Adrenal gland (tissue), 12 donors: Measurements from ENCODE around the gene FOXC1. TPM values are rescaled to one million over a fixed set of nuclear protein-coding genes. Genes with fewer than 3 reads are reported as not detected.

Experiments
- DNase-seq, 7 donors: peaks; one replicate each; pipeline ENCODE4 v3.0.0-alpha.2; 2019 to 2020
- H3K27ac ChIP-seq, 5 donors: fragments of 200-600 bp; sonication (generic) in 4 of 5; 1 replicate in 3 of 5; 2 replicates in 2 of 5; pipeline versions ENCODE4 v1.5.1 to v1.8.0; 2016 to 2020; ENCODE audit warnings: mild to moderate bottlenecking in 1 of 5
- H3K27me3 ChIP-seq: fragments of 200-600 bp; 2 replicates; pipeline ENCODE4 v1.8.0; 2021
- H3K36me3 ChIP-seq, 2 donors: fragments of 200-600 bp; replicated peaks in 1 of 2; 1 replicate in 1 of 2; 2 replicates in 1 of 2; pipeline versions ENCODE4 v1.5.1 to v1.8.0; 2018 to 2022
- H3K4me1 ChIP-seq, 2 donors: fragments of 200-600 bp; replicated peaks in 1 of 2; 1 replicate in 1 of 2; 2 replicates in 1 of 2; pipeline versions ENCODE4 v1.5.1 to v1.8.0; 2018 to 2021
- H3K4me3 ChIP-seq, 4 donors: fragments of 200-600 bp; sonication (generic) in 3 of 4; one replicate each; pipeline ENCODE4 v1.5.1; 2016 to 2018
- H3K9me3 ChIP-seq, 3 donors: fragments of 200-600 bp; sonication (generic) in 1 of 3; replicated peaks in 1 of 3; 1 replicate in 2 of 3; 2 replicates in 1 of 3; pipeline versions ENCODE4 v1.5.1 to v1.8.0; 2016 to 2021
- CTCF ChIP-seq, 6 experiments: fragments of 450-650 bp in 4 of 6; fragments of 200-600 bp in 2 of 6; sonication (generic) in 1 of 6; IDR thresholded peaks; 1 replicate in 5 of 6; 2 replicates in 1 of 6; pipeline versions ENCODE4 v1.5.1 to v1.8.0; 2016 to 2021; ENCODE audit warnings: antibody characterized with exemption in 6 of 6, mild to moderate bottlenecking in 2 of 6, moderate library complexity in 1 of 6
- POLR2A ChIP-seq, 2 donors: fragments of 450-650 bp; IDR thresholded peaks; one replicate each; pipeline ENCODE4 v1.6.1; 2017; ENCODE audit warnings: antibody characterized with exemption in 2 of 2, mild to moderate bottlenecking in 2 of 2, moderate library complexity in 1 of 2
- WGBS, 4 donors: extraction: QIAGEN DNeasy Blood & Tissue Kit in 2 of 4; methylation state at CpG; one replicate each; pipeline versions ENCODE4 v1.1.5 to v1.1.7; 2013 to 2017; 5-methylcytosine and 5-hydroxymethylcytosine counted together
- intact Hi-C, 2 donors: fragments of 100-400 bp; cut with DNase I; formaldehyde crosslinking; loops; one replicate each; pipeline versions ENCODE4 v1.14.1 to v1.15.0; 2022 to 2023
- polyA plus RNA-seq, 3 donors: library from polyadenylated mRNA; stranded (reverse); fragments of 200-250 nt in 2 of 3; fragments of 350-450 nt in 1 of 3; fragmentation: Illumina TruSeq in 1 of 3; extraction: RNeasy Lipid Tissue Mini Kit (QIAGEN cat#74804) in 1 of 3; gene quantifications; one replicate each; pipeline ENCODE4 v1.2.3, GENCODE V29; 2013 to 2014
- total RNA-seq, 9 donors: library from RNA; depleted of rRNA in 4 of 9; stranded (reverse); fragments of >200 nt in 4 of 9; fragments of 120-200 nt in 1 of 9; fragmentation: NEBNext Ultra II Directional in 1 of 9; extraction: Animal tissue kit (Norgen Biotek cat#: 25700) in 1 of 9; gene quantifications; one replicate each; pipeline versions ENCODE4 v1.1.0 to v1.2.4, GENCODE V29; 2013 to 2023
- donor health status: healthy with polysubstance abuse.
- donor health status: Bipolar disorder and iron deficiency.
- donor health status: DM: yes; HTN: yes; CAD: no.
- donor health status: DM: no; HTN: no; CAD: no.
- donor health status: DM: no; HTN: no; CAD: no.
- donor health status: DM: yes; HTN: yes; CAD: no.

The FOXC1 gene
- total and polyA plus RNA-seq, 12 donors = 2.7 to 13.2 (median 5.4) TPM

- H3K36me3 ChIP-seq = no peaks in the 10 kb centered on the region
- TF ChIP-seq POLR2A (IDR thresholded peaks at IDR 0.05) (no peak), CTCF (IDR thresholded peaks at IDR 0.05) (no peak)
- no peak overlapping the region for H3K4me3 ChIP-seq
- no peak for DNase-seq
- intact Hi-C loops = no loop called here
- H3K9me3 ChIP-seq = no peaks in the 10 kb centered on the region
- 86 to 94% (median 91%) methylated on average over 7 of the region's 7 CpGs for WGBS, 4 donors
- H3K27me3 ChIP-seq = no peaks in the 10 kb centered on the region
- no peak overlapping the region for H3K27ac ChIP-seq
- no peaks in the 10 kb centered on the region for H3K4me1 ChIP-seq
These were observed 48.1 kb downstream of the FOXC1 start for GRCh38 chr6:1657771-1658165.

GRCh38 chr6:1658212-1659005, 48.7 kb downstream of the FOXC1 start:
- 91 to 97% (median 94%) methylated on average over 15 of the region's 15 CpGs for WGBS, 4 donors
- no peak for DNase-seq

GRCh38 chr6:1659816-1660215, 50.1 kb downstream of the FOXC1 start:
- DNase-seq = no peak
- no peaks in the 10 kb centered on the region for H3K27me3 ChIP-seq
- H3K27ac ChIP-seq = no peak overlapping the region
- H3K4me3 ChIP-seq = no peak overlapping the region
- no peaks in the 10 kb centered on the region for H3K4me1 ChIP-seq
- 79 to 90% (median 81%) methylated on average over 5 to 7 of the region's 7 CpGs for WGBS, 4 donors
- no peaks in the 10 kb centered on the region for H3K36me3 ChIP-seq
- no peaks in the 10 kb centered on the region for H3K9me3 ChIP-seq
- TF ChIP-seq POLR2A (IDR thresholded peaks at IDR 0.05) = no peak
- no peak for TF ChIP-seq CTCF (IDR thresholded peaks at IDR 0.05)
- intact Hi-C loops = no loop called here

More at GRCh38 chr6:1658212-1659005, 48.7 kb downstream of the FOXC1 start:
- Histone ChIP-seq H3K27me3 (no peaks in the 10 kb centered on the region), H3K36me3 (no peaks in the 10 kb centered on the region), H3K4me3 (no peak overlapping the region), H3K27ac (no peak overlapping the region), H3K4me1 (no peaks in the 10 kb centered on the region), H3K9me3 (no peaks in the 10 kb centered on the region)
- TF ChIP-seq CTCF (IDR thresholded peaks at IDR 0.05) (no peak), POLR2A (IDR thresholded peaks at IDR 0.05) (no peak)
- intact Hi-C loops = no loop called here

- no peaks in the 10 kb centered on the region for H3K4me1 ChIP-seq
- no peaks in the 10 kb centered on the region for H3K36me3 ChIP-seq
- no peaks in the 10 kb centered on the region for H3K9me3 ChIP-seq
- no peaks in the 10 kb centered on the region for H3K27me3 ChIP-seq
- no peak overlapping the region for H3K27ac ChIP-seq
- no peak for DNase-seq
- TF ChIP-seq CTCF (IDR thresholded peaks at IDR 0.05) (no peak), POLR2A (IDR thresholded peaks at IDR 0.05) (no peak)
- H3K4me3 ChIP-seq = no peak overlapping the region
- intact Hi-C loops = no loop called here
These were observed 52.8 kb downstream of the FOXC1 start for GRCh38 chr6:1662534-1662933.

Other genes starting within 250 kb of the FOXC1 start
- gene FOXF2, start 220.3 kb upstream of the FOXC1 start, total RNA-seq = 1 to 10 TPM in 2 of 9 donors, under 1 TPM in 6, not detected in 1; 0.06 to 1.9 (median 0.50) TPM
- 1 to 10 TPM in 1 of 3 donors, under 1 TPM in 2; 0.46 to 1.2 (median 0.51) TPM for gene FOXF2, start 220.3 kb upstream of the FOXC1 start, polyA plus RNA-seq